Measurements from ENCODE around the gene IFT25. TPM values are rescaled to one million over a fixed set of nuclear protein-coding genes. Genes with fewer than 3 reads are reported as not detected.
"Not testable (repeated sequence)": the region's sequence is repeated elsewhere in the genome, so short reads cannot be mapped to it uniquely, and the experiment has no call there.

IFT25 gene
- total RNA-seq, 1 donor = 30.2 TPM

GRCh38 chr1:53891018-53891417 is 54.5 kb downstream of the IFT25 start:
- no peak overlapping the region for H3K4me3 ChIP-seq (ENCODE audit: low read depth, low read length)
- DNase-seq (ENCODE audit: low read depth) = no peak
- TF ChIP-seq, protein P1, sequence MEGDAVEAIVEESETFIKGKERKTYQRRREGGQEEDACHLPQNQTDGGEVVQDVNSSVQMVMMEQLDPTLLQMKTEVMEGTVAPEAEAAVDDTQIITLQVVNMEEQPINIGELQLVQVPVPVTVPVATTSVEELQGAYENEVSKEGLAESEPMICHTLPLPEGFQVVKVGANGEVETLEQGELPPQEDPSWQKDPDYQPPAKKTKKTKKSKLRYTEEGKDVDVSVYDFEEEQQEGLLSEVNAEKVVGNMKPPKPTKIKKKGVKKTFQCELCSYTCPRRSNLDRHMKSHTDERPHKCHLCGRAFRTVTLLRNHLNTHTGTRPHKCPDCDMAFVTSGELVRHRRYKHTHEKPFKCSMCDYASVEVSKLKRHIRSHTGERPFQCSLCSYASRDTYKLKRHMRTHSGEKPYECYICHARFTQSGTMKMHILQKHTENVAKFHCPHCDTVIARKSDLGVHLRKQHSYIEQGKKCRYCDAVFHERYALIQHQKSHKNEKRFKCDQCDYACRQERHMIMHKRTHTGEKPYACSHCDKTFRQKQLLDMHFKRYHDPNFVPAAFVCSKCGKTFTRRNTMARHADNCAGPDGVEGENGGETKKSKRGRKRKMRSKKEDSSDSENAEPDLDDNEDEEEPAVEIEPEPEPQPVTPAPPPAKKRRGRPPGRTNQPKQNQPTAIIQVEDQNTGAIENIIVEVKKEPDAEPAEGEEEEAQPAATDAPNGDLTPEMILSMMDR (IDR thresholded peaks at IDR 0.05; ENCODE audit: insufficient read depth, low read depth, low read length) = no peak

GRCh38 chr1:53890522-53890941 is 55.0 kb downstream of the IFT25 start:
- no peak overlapping the region for H3K4me3 ChIP-seq (ENCODE audit: low read depth, low read length)
- TF ChIP-seq, protein P1 (IDR thresholded peaks at IDR 0.05; ENCODE audit: insufficient read depth, low read depth, low read length) = no peak
- DNase-seq (ENCODE audit: low read depth) = no peak

DNA sequence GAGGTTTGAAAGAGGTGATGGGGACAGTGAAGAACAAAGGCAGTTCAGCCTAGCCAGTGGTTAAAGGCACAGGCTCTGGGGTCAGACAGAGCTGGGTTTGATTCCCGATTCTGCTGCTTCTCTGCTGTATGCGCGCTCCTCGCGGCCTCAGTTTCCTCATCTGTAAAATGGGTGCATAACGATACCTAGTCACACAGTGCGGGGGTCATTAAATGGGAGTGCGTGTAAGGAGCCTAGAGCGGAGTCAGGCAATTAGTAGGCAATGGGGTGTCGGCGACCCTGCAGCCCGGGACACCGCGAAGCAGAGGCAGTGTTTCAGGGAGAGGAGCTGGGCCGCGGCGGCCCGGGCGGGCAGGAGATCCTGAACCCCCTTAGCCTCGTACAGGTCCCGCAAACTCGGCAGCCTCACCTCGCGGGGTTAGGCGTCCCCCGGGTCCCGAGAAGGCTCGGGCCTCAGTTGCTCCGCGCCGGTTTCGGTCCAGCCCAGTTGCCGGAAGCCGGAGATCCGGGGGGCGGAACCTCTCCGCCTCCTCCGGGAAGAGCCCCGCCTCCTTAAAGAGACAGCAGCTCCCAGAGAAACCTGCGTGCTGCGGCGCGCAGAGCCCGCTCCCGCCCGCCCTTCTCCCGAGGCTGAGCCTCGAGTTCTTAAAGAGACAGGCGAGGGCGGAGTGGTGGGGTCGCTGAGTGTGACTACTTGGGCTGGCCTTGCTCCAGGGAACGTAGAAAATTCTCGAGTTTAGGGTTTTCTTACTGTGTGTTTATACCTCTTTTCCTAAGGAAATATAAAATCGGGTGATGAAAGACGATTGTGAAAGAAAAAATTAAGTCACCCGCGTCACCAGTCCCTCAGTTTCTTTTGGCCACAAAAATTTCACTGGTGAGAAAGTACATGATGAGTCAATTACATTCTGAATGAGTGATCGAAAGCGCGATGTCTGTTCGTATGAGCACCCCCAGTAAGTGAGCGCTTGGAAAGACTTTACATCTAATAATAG is 55.9 kb downstream of the IFT25 start, which contains the start of gene YIPF1:
TSS of gene YIPF1 (minus strand) at position 494 of the 995 bp plus-strand sequence. CDS start 860 bp downstream, outside the sequence.
- TF ChIP-seq, protein P1 (IDR thresholded peaks at IDR 0.05; ENCODE audit: insufficient read depth, low read depth, low read length) = no peak
- peak within 1 kb of the TSS; percentile 72 for H3K4me3 ChIP-seq (ENCODE audit: low read depth, low read length)
- DNase-seq (ENCODE audit: low read depth) = peak; percentile 90

GRCh38 chr1:53888681-53889080 is 56.8 kb downstream of the IFT25 start:
- peak overlapping the region; percentile 72 for H3K4me3 ChIP-seq (ENCODE audit: low read depth, low read length)
- TF ChIP-seq, protein P1 (IDR thresholded peaks at IDR 0.05; ENCODE audit: insufficient read depth, low read depth, low read length) = no peak
- peak; percentile 10 for DNase-seq (ENCODE audit: low read depth)

DNA sequence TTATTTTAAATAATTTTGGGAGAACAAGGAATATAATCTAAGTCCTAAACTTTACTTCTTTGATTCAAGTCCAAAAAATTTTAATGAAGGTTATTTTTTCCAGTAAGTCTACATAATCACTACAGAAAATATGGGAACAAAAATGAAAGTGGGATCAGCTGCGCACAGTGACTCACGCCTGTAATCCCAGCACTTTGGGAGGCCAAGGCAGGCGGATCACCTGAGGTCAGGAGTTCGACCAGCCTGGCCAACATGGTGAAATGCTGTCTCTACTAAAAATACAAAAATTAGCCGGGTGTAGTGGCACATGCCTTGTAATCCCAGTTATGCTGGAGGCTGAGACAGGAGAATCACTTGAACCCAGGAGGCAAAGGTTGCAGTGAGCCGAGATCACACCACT is 61.9 kb downstream of the IFT25 start:
- H3K4me3 ChIP-seq (ENCODE audit: low read depth, low read length); DNase-seq (ENCODE audit: low read depth): not testable (repeated sequence)

- H3K4me3 ChIP-seq (ENCODE audit: low read depth, low read length); DNase-seq (ENCODE audit: low read depth): not testable (repeated sequence)
These were observed 63.6 kb downstream of the IFT25 start for GRCh38 chr1:53881853-53882252.

DNA sequence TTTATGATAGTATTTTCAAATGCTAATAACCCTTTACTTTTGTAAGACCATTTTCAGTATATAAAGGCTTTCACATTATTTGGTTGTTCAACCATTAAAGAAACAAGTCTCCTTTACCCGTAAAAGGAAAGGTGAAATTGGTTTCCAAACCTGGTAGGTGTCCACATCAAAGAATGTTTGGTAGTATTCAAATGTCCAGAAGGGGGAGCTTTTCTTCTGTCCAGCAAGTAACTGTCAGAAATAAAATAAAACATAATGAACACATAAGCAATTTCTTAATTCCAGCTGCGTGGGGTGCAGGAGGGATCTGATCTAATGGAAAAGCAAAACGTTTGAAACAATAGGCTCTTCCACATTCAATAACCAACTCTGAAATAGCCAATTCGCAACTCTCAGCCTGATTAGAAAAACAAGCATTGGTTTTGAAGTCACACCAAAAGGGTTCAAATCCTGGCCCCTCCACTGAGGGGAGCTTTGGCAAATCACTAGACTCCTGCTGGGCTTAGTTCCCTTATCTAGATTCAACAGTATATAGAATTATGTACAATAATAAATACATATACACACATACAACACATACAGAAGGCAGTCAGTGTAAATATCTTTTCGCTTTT is 66.9 kb downstream of the IFT25 start:
- TF ChIP-seq, protein P1 (IDR thresholded peaks at IDR 0.05; ENCODE audit: insufficient read depth, low read depth, low read length) = peak; percentile 71
- DNase-seq (ENCODE audit: low read depth) = peak; percentile 76
- H3K4me3 ChIP-seq (ENCODE audit: low read depth, low read length) = no peak overlapping the region

DNA sequence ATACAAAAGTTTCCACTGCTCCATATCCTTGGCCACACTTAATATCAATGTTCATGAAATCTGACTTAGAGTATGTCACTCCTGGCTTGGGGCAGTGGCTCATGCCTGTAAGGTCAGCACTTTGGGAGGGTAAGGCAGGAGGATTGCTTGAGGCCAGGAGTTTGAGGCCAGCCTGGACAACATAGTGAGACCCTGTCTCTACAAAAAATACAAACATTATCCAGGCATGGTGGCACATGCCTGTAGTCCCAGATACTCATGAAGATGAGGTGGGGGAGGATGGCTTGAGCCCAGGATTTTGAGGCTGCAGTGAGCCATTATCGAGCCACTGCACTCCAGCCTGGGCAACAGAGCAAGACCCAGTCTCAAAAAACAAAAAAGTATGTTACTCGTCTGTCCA is 70.3 kb downstream of the IFT25 start:
- not testable (repeated sequence) for DNase-seq (ENCODE audit: low read depth); H3K4me3 ChIP-seq (ENCODE audit: low read depth, low read length)
